Neuron (in vitro differentiated cells): ENCODE results near the gene GFPT1.

ENCODE experiments used
- H2AFZ ChIP-seq: one replicate; pipeline ENCODE4 v1.6.1; 2013; ENCODE audit warnings: low read depth, mild to moderate bottlenecking, inconsistent platforms, low read length, moderate library complexity
- H3K27me3 ChIP-seq: one replicate; pipeline ENCODE4 v1.6.1; 2013; ENCODE audit warnings: low read length; ENCODE audit not compliant: insufficient read depth
- H3K36me3 ChIP-seq: one replicate; pipeline ENCODE4 v1.6.1; 2013; ENCODE audit warnings: low read length; ENCODE audit not compliant: insufficient read depth
- H3K4me1 ChIP-seq: one replicate; pipeline ENCODE4 v1.6.1; 2013; ENCODE audit warnings: low read length; ENCODE audit not compliant: insufficient read depth
- H3K4me3 ChIP-seq: 2 replicates; pipeline ENCODE4 v1.5.1; 2013; ENCODE audit warnings: mild to moderate bottlenecking, low read length, moderate library complexity
- H3K9me3 ChIP-seq: one replicate; pipeline ENCODE4 v1.6.1; 2013; ENCODE audit warnings: low read length

The GFPT1 gene

DNA sequence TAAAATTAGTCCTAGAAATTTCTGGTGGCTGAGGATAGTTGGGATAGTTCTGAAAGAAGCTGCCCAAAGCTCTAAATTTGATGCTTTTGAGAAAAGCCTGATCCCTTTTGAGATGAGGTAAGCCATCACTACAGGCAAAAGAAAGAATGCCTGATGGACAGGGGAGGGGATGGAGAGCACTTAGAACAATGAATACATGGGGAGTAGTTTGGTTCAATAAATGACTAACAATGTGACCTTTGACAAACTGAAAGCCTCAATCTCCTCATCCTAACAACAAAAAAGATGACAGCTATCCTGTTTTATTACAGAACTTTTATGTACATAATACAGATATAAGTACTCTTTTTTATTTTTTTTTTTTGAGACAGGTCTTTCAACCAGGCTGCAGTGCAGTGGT lies 42.7 kb downstream of the GFPT1 start:
- Histone ChIP-seq H2AFZ (no peak overlapping the region), H3K9me3 (no peaks in the 10 kb centered on the region), H3K36me3 (peaks cover 72% of the 10 kb centered on the region), H3K27me3 (no peaks in the 10 kb centered on the region), H3K4me1 (peaks cover 15% of the 10 kb centered on the region), H3K4me3 (no peak overlapping the region)

DNA sequence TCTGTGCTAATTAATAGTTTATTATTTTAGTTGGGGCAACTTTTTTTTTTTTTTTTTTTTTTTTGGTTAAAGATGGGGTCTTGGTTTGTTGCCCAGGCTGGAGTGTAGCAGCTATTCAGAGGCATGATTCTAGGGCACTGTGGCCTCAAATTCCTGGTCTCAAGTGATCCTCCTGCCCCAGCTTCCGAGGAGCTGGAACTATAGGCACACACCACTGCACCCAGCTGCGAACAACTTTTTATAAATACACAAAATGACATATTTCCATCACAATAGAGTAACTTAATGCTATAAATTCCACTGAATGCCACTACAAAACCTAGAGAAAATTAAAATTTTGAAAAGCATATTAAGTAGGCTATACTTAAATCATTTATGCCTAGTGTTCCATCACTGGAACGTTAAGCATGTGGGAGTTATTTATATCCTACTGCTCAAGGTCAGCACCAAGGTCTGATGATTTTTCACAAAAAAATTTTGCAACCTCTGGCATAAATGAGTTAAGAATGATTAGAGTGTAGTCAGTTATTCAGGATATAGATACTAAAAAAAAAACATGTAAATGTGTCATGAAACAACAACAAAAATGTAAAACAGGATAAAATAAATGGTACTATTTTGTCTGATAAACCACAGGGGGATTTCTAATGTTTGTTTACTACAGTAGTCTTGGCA lies 46.8 kb downstream of the GFPT1 start:
- Histone ChIP-seq H2AFZ (no peak overlapping the region), H3K4me1 (peaks cover 15% of the 10 kb centered on the region), H3K9me3 (no peaks in the 10 kb centered on the region), H3K27me3 (no peaks in the 10 kb centered on the region), H3K4me3 (no peak overlapping the region), H3K36me3 (peaks cover 66% of the 10 kb centered on the region)

DNA sequence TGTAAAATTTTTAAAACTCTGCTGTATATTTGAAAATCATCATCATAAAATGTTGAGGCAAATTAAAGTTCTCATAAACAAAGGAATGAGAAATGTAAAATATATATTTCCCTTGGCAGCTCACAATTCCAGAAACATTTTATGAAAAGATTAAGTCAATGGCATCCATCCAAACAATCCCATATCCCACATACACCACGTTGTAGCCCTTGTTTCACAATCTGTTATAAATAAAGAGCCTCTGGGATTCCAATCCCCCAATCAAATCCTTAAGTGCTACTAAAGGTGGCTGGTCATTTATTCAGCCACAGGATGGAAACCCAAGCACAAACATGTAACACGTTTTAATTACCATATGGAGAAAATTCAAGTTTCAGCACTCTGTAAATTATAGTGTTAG lies 51.7 kb downstream of the GFPT1 start:
- H3K9me3 ChIP-seq, result no peaks in the 10 kb centered on the region
- H3K4me1 ChIP-seq, result no peaks in the 10 kb centered on the region
- no peak overlapping the region for H2AFZ ChIP-seq
- H3K36me3 ChIP-seq, result peaks cover 48% of the 10 kb centered on the region
- no peaks in the 10 kb centered on the region for H3K27me3 ChIP-seq
- H3K4me3 ChIP-seq, result no peak overlapping the region

DNA sequence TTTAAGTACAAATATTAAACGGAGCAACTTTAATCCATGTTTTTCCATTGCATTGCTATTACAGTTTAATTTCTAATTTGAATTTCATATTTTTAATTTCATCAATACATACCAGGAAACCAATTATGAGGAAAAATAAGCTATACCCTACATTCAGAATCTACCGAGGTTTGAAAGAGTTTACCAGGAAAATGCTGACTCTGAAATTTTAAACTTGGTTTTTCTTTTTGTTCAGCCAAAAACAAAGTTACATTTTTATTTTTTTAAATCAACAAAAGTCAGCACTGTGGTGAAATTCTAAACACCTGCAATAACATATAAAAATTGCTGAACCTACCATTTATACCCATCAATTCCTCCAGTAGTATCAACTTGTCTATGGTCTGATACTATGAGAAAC lies 53.7 kb downstream of the GFPT1 start:
- Histone ChIP-seq H3K4me1 (no peaks in the 10 kb centered on the region), H3K27me3 (no peaks in the 10 kb centered on the region), H2AFZ (no peak overlapping the region), H3K9me3 (no peaks in the 10 kb centered on the region), H3K36me3 (peaks cover 51% of the 10 kb centered on the region), H3K4me3 (no peak overlapping the region)

DNA sequence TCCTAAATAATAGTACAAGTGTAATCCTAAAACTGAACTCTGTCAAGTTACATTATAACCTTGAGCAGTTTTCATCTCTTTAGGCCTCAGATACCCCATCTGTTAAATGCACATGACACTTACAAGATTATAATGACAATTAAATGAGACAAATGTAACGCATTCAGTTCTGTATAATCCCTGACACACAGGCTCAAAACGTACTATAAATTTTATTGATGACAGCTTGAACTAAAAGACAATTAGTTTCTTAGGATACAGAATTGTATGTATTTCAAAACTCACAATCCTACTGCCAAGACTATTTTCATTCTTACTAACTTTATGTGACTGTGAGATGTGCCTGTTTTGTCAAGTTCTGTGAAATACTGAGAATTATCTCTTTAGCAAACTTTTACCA lies 56.2 kb downstream of the GFPT1 start:
- Histone ChIP-seq H3K36me3 (peaks cover 57% of the 10 kb centered on the region), H3K4me3 (no peak overlapping the region), H3K9me3 (no peaks in the 10 kb centered on the region), H3K27me3 (no peaks in the 10 kb centered on the region), H3K4me1 (no peaks in the 10 kb centered on the region), H2AFZ (no peak overlapping the region)

DNA sequence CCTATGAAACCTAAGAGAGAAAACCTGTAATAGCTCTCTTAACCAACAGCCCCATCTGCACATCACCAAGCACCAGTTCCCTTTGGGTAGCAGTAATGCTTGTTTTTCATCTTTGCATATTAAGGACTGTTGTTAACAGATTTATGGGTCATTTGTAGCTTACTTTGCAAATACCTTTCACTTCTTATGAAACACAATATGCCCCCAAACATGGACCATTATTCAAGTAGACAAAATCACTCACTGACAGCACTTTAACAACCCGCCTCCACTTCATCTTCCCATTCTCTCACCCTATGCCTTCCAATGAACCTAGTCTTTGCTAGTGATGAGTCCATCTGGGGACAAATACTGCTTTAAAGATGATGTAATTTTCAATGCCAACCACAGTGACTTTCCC lies 64.4 kb downstream of the GFPT1 start:
- Histone ChIP-seq H3K4me1 (no peaks in the 10 kb centered on the region), H3K27me3 (no peaks in the 10 kb centered on the region), H3K4me3 (no peak overlapping the region), H2AFZ (no peak overlapping the region), H3K36me3 (peaks cover 31% of the 10 kb centered on the region), H3K9me3 (no peaks in the 10 kb centered on the region)

DNA sequence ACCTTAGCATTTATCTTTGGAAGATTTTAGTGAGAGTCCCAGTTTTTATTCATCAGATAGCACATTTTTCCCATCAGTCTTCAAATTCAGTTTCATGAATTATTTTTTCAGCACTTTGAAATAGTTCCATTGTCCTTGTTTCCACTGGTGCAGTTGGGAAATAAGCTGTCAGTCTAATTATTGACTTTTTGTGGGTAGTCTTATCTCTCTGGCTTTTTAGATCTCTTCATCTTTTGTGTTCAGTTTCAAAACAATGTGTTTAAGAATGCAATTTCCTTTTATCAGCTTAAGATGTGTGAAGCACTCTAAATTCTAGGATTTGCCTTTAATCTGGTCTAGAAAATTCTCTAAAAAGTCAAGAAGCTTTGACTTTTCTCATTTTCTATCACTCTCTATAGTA lies 70.5 kb downstream of the GFPT1 start:
- H3K27me3 ChIP-seq, result no peaks in the 10 kb centered on the region
- H3K9me3 ChIP-seq, result peaks cover 6% of the 10 kb centered on the region
- H3K4me1 ChIP-seq, result no peaks in the 10 kb centered on the region
- H3K4me3 ChIP-seq, result no peak overlapping the region
- no peak overlapping the region for H2AFZ ChIP-seq
- no peaks in the 10 kb centered on the region for H3K36me3 ChIP-seq

DNA sequence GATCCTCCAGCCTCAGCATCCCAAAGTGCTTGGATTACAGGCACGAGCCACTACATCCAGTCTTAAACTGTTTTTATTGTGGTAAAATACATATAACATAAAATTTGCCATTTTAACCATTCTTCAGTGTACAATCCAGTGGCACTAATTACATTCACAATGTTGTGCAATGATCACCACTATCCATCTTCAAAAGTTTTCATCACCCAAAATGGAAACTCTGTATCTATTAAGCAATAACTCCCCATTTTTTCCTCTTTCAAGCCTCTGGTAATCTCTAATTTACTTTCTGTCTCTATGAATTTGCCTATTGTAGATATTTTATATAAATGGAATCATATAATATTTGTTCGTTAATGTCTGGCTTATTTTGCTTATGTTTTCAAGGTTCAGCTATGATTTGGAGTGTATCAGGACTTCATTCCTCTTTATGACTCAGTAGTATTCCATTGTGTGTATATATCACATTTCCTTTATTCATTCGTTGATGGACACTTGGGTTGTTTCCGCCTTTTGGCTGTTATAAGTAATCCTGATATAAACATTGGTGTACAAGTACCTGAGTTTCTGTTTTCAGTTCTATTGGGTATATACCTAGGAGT lies 71.8 kb downstream of the GFPT1 start:
- H3K27me3 ChIP-seq, result no peaks in the 10 kb centered on the region
- peaks cover 6% of the 10 kb centered on the region for H3K9me3 ChIP-seq
- no peaks in the 10 kb centered on the region for H3K36me3 ChIP-seq
- H2AFZ ChIP-seq, result no peak overlapping the region
- no peaks in the 10 kb centered on the region for H3K4me1 ChIP-seq
- no peak overlapping the region for H3K4me3 ChIP-seq

DNA sequence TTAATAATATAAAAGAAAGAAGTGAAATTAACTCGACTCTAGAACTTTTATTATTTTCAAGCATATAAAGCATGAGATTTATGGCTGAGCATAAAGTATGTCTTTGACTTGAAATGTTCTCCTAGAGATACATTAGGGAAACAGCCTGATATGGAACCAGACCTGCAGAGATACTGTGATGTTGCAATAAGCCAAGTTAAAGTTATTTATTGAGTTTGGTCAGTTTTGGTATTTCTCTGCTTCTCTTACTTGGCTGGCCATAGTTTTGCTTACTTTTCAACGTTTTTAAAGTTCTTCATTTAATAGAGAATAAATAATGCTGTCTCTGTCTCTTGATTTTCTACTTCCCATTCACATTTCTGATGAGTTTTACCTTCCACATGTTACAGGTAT lies 76.0 kb downstream of the GFPT1 start:
- H3K4me3 ChIP-seq, result no peak overlapping the region
- no peak overlapping the region for H2AFZ ChIP-seq
- no peaks in the 10 kb centered on the region for H3K36me3 ChIP-seq
- H3K4me1 ChIP-seq, result peaks cover 9% of the 10 kb centered on the region
- peaks cover 2% of the 10 kb centered on the region for H3K9me3 ChIP-seq
- H3K27me3 ChIP-seq, result peaks cover 8% of the 10 kb centered on the region

DNA sequence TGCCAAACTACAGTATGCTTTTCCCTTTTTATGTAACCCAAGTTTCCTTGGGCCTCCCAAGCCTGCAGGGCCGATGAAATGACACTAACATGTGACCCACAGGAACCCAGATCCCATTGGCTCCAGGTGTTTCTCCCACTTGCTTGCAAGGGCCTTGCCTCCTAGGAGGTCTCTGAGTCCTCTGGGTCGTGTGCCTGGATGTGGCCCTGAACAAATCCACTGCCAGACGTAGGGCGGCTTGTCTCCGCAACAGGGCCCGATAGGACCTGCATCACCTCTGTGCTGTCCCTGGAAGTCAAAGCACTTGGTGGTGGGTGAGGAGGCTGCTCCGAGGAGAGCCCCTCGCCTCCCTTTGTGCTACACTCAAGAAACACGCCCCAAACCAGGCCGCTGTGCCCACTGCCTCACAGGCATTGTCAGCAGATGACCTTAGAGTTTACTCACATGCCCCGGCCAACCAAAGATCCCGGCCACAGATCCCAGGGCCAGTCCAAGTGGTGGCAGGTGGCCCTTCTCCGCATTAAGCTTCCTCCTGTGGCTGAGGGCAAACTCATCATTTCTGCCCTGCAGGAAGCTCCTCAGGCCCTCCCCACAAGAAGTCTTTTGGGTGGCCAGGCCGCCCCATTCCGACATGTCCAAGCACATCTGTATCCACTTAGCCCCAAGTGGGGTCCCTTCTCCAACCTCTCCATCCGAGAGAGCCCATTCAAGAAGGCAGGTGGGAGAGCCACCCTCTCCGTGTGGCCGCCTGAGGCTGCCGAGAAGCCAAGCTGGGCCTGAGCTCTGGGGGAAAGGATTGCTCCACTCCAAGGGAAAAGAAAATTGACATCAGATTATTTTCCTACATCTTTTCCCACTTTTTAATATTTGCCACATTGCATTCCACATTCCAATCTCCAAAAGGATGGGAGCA lies 76.7 kb downstream of the GFPT1 start:
- Histone ChIP-seq H3K4me3 (no peak overlapping the region), H3K4me1 (peaks cover 9% of the 10 kb centered on the region), H2AFZ (no peak overlapping the region), H3K27me3 (peaks cover 14% of the 10 kb centered on the region), H3K9me3 (peaks cover 2% of the 10 kb centered on the region), H3K36me3 (no peaks in the 10 kb centered on the region)

DNA sequence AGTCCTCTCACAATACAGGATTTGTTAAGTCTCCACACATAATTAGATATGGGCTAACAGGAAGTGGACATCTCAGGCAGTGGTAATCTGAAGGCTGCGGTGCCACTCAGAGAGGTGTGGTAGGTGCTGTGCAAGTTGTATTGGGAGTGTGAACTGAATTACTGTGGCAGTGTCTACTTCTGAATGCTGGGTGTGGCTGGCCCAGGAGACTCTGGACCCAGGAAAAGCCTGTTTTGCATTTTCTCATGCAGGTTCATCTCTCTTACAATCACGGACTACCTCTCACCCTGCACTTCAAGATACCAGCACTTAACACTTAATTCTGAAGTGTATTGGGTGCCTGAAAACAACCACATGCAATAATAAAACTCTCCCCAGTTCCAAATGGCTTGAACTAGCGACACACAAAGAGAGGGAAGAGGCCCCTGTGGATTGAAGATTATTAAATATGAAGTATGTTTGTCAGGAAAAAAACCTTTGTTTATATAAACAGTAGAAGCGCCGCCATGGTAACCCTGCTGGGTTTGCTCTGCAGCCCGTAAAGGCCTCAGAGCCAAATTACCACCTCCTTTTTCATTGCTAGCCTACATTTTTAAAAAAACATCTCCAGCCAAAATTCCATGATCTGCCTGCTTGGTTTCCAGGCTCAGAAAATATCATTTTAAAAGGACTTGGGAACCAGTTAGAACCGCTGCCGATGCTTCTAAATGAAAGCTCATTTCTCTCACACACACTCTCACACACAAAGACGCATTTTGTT lies 77.5 kb downstream of the GFPT1 start:
- H3K9me3 ChIP-seq, result peaks cover 2% of the 10 kb centered on the region
- no peaks in the 10 kb centered on the region for H3K36me3 ChIP-seq
- H3K4me1 ChIP-seq, result peaks cover 9% of the 10 kb centered on the region
- no peak overlapping the region for H2AFZ ChIP-seq
- H3K27me3 ChIP-seq, result peaks cover 21% of the 10 kb centered on the region
- no peak overlapping the region for H3K4me3 ChIP-seq

DNA sequence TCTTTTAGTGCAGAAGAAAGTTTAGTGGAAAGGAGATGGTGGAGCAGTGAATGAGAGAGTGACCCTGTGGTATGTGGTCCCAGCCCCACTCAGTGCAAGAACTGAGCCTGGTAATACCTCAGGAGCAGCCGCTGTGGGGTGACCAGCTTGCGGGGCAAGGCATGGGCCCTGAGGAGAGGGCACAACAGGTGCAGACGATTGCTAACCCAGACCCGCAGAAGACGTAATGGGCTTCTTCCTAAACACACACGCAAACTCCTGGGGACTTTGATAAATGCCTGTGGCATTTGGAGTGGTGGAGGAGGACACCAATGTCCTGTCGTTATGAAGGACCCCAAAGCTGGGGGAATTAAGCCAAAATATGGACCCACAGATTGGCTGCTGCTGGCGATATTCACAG lies 78.7 kb downstream of the GFPT1 start:
- Histone ChIP-seq H3K4me3 (no peak overlapping the region), H3K9me3 (peaks cover 8% of the 10 kb centered on the region), H2AFZ (no peak overlapping the region), H3K36me3 (no peaks in the 10 kb centered on the region), H3K27me3 (peaks cover 22% of the 10 kb centered on the region), H3K4me1 (peaks cover 9% of the 10 kb centered on the region)
